Tibial artery (tissue), 4 donors: ENCODE data around the gene PTS.

Experiments
- DNase-seq, 2 donors: peaks; one replicate each; pipeline ENCODE4 v3.0.0-alpha.2; 2019
- H3K27ac ChIP-seq, 2 donors: fragments of 200-600 bp; sonication (generic) in 1 of 2; 1 replicate in 1 of 2; 2 replicates in 1 of 2; pipeline ENCODE4 v1.5.1; 2018 to 2019; ENCODE audit warnings: mild to moderate bottlenecking in 1 of 2
- H3K27me3 ChIP-seq, 2 donors: fragments of 200-600 bp; sonication (generic) in 1 of 2; one replicate each; pipeline versions ENCODE4 v1.5.1 to v1.6.0; 2016 to 2019
- H3K36me3 ChIP-seq, 3 donors: fragments of 200-600 bp; sonication (generic) in 2 of 3; one replicate each; pipeline ENCODE4 v1.5.1; 2016 to 2019; ENCODE audit warnings: mild to moderate bottlenecking in 2 of 3
- H3K4me1 ChIP-seq, 4 donors: fragments of 200-600 bp; sonication (generic) in 2 of 4; 1 replicate in 3 of 4; 2 replicates in 1 of 4; pipeline ENCODE4 v1.5.1; 2016 to 2019
- H3K4me3 ChIP-seq, 2 donors: fragments of 200-600 bp; sonication (generic) in 1 of 2; 1 replicate in 1 of 2; 2 replicates in 1 of 2; pipeline ENCODE4 v1.5.1; 2018 to 2019; ENCODE audit warnings: mild to moderate bottlenecking in 2 of 2
- H3K9me3 ChIP-seq, 3 donors: fragments of 200-600 bp; sonication (generic) in 1 of 3; one replicate each; pipeline ENCODE4 v1.5.1; 2016 to 2019
- intact Hi-C: fragments of 100-400 bp; cut with DNase I; formaldehyde crosslinking; loops from one replicate; pipeline ENCODE4 v1.15.0; 2023; ENCODE audit warnings: low total_unique reads
- TF ChIP-seq, protein P1 (sequence below), 2 experiments: fragments of 200-600 bp in 1 of 2; fragments of 450-650 bp in 1 of 2; IDR thresholded peaks; one replicate each; pipeline ENCODE4 v1.5.1; 2017 to 2019; ENCODE audit warnings: antibody characterized with exemption in 2 of 2, mild to moderate bottlenecking in 1 of 2, moderate library complexity in 1 of 2

PTS gene

DNA sequence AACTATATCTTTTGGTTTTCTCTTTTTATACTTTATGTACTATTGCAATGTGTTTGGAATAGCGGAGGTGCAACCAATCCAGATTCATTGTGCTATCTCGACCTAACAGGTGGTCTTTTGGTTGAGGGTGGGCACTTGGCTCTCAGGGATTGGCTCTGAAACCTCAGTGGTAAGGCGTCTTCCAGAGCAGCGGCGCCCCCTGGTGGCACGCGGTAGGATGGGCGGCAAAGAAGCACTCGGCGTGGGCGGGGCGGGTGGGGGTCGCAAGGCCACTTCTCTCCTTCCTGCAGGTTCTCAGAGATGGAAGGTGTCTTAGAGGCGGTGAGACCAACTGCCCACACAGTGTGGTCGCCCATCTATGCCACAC, 53.7 kb downstream of the PTS start:
- DNase-seq = peak in 1 of 2 donors; percentile 51
- TF ChIP-seq, protein P1, sequence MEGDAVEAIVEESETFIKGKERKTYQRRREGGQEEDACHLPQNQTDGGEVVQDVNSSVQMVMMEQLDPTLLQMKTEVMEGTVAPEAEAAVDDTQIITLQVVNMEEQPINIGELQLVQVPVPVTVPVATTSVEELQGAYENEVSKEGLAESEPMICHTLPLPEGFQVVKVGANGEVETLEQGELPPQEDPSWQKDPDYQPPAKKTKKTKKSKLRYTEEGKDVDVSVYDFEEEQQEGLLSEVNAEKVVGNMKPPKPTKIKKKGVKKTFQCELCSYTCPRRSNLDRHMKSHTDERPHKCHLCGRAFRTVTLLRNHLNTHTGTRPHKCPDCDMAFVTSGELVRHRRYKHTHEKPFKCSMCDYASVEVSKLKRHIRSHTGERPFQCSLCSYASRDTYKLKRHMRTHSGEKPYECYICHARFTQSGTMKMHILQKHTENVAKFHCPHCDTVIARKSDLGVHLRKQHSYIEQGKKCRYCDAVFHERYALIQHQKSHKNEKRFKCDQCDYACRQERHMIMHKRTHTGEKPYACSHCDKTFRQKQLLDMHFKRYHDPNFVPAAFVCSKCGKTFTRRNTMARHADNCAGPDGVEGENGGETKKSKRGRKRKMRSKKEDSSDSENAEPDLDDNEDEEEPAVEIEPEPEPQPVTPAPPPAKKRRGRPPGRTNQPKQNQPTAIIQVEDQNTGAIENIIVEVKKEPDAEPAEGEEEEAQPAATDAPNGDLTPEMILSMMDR (IDR thresholded peaks at IDR 0.05) = peak; percentile 55 to 89
- H3K4me3 ChIP-seq = peak overlapping the region; percentile 46 to 51
- peaks cover 0 to 9% (median 0%) of the 10 kb centered on the region in 4 donors for H3K4me1 ChIP-seq
- peak overlapping the region; percentile 33 to 59 for H3K27ac ChIP-seq
- intact Hi-C loops = loop anchor here (2.0 kb wide), 1 partner anchor 59 kb away; no protein-coding TSS in a partner anchor
- no peaks in the 10 kb centered on the region for H3K27me3 ChIP-seq
- H3K36me3 ChIP-seq = no peaks in the 10 kb centered on the region
- no peaks in the 10 kb centered on the region for H3K9me3 ChIP-seq

GRCh38 chr11:112280268-112281126, 54.3 kb downstream of the PTS start:
- peak overlapping the region; percentile 46 to 51 for H3K4me3 ChIP-seq
- TF ChIP-seq, protein P1 (IDR thresholded peaks at IDR 0.05) = peak; percentile 57 to 82
- H3K27me3 ChIP-seq = no peaks in the 10 kb centered on the region
- peak overlapping the region; percentile 33 to 59 for H3K27ac ChIP-seq
- H3K9me3 ChIP-seq = no peaks in the 10 kb centered on the region
- H3K4me1 ChIP-seq = peaks cover 0 to 9% (median 0%) of the 10 kb centered on the region in 4 donors
- intact Hi-C loops = loop anchor here (2.0 kb wide), 1 partner anchor 60 kb away; no protein-coding TSS in a partner anchor
- peak; percentile 66 to 71 for DNase-seq
- no peaks in the 10 kb centered on the region for H3K36me3 ChIP-seq

DNA sequence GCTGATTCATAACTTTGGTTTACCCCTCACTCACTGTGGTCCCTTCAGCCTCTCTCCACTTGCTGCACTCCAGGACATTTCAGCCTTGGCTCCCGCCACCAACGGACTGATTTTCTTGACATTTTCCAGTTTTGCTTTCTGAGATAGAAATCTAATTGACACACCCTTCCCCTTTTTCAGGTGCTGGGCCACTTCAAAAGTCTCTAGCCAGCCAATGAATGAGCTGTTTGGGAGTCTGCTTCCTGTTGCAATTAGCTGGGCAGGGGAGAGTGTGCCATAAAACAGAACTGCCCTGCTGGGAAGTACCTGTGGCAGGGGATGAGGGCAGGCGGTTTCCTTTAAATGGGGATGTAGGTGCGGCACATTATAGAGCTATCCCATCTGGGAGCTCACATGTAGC, 55.5 kb downstream of the PTS start:
- Histone ChIP-seq H3K36me3 (no peaks in the 10 kb centered on the region), H3K27me3 (no peaks in the 10 kb centered on the region), H3K27ac (no peak overlapping the region), H3K4me1 (peaks cover 0 to 9% (median 0%) of the 10 kb centered on the region in 4 donors), H3K4me3 (no peak overlapping the region), H3K9me3 (no peaks in the 10 kb centered on the region)
- no peak for DNase-seq
- TF ChIP-seq, protein P1 (IDR thresholded peaks at IDR 0.05) = no peak
- intact Hi-C loops = loop anchor here (2.0 kb wide), 1 partner anchor 61 kb away; no protein-coding TSS in a partner anchor
